HepG2 (cell line): ENCODE data around the gene KLHDC8B. TPM values are rescaled to one million over a fixed set of nuclear protein-coding genes. Genes with fewer than 3 reads are reported as not detected.

Experiments
- BRCA1 ChIP-seq: sonication (generic); formaldehyde crosslinking; IDR thresholded peaks from 2 replicates; pipeline ENCODE4 v1.4.0; 2020; ENCODE audit warnings: missing genetic modification reagents
- CEBPB ChIP-seq: IDR thresholded peaks from 2 replicates; pipeline ENCODE4 v1.6.1; 2011; ENCODE audit warnings: low read depth, low read length, improper control_type of control experiment, borderline replicate concordance
- CEBPG ChIP-seq: IDR thresholded peaks from 2 replicates; pipeline ENCODE4 v1.6.1; 2016
- CERS6 ChIP-seq: sonication (generic); formaldehyde crosslinking; IDR thresholded peaks from 2 replicates; pipeline ENCODE4 v1.5.0; 2020; ENCODE audit warnings: missing genetic modification reagents
- DNMT3B ChIP-seq: conservative IDR thresholded peaks from 2 replicates; pipeline ENCODE4 v1.6.1; 2016; ENCODE audit warnings: missing biosample characterization, control low read depth
- DZIP1 ChIP-seq: sonication (generic); formaldehyde crosslinking; IDR thresholded peaks from 2 replicates; pipeline ENCODE4 v1.5.0; 2020; ENCODE audit warnings: mild to moderate bottlenecking, missing genetic modification reagents
- FOSL2 ChIP-seq: sonication (generic); formaldehyde crosslinking; IDR thresholded peaks from 2 replicates; pipeline ENCODE4 v1.4.0; 2020; ENCODE audit warnings: missing genetic modification reagents
- ISL2 ChIP-seq: sonication (generic); formaldehyde crosslinking; IDR thresholded peaks from 2 replicates; pipeline ENCODE4 v1.5.0; 2020; ENCODE audit warnings: missing genetic modification reagents
- MAX ChIP-seq: IDR thresholded peaks from 2 replicates; pipeline ENCODE4 v1.6.1; 2012; ENCODE audit warnings: inconsistent platforms
- MXD3 ChIP-seq: IDR thresholded peaks from 2 replicates; pipeline ENCODE4 v1.6.1; 2016; ENCODE audit warnings: mild to moderate bottlenecking, missing biosample characterization, missing genetic modification reagents
- NCOA2 ChIP-seq: sonication (generic); formaldehyde crosslinking; IDR thresholded peaks from 2 replicates; pipeline ENCODE4 v1.8.0; 2022; ENCODE audit warnings: inconsistent platforms
- NR2F1 ChIP-seq, 2 experiments: fragments of 450-650 bp in 1 of 2; formaldehyde crosslinking in 1 of 2; IDR thresholded peaks; 2 replicates each; pipeline versions ENCODE4 v1.5.0 to v1.6.1; 2016 to 2020; ENCODE audit warnings: mild to moderate bottlenecking in 1 of 2, missing compliant biosample characterization in 1 of 2, missing genetic modification reagents in 1 of 2, moderate library complexity in 1 of 2
- PHF5A ChIP-seq: IDR thresholded peaks from one replicate; pipeline ENCODE4 v1.6.1; 2018; ENCODE audit warnings: low read depth, missing genetic modification reagents; ENCODE audit not compliant: unreplicated experiment
- PHF8 ChIP-seq: sonication (generic); formaldehyde crosslinking; IDR thresholded peaks from 2 replicates; pipeline ENCODE4 v1.5.0; 2020; ENCODE audit warnings: missing genetic modification reagents
- SOX5 ChIP-seq: IDR thresholded peaks from 2 replicates; pipeline ENCODE4 v1.6.1; 2016; ENCODE audit warnings: borderline replicate concordance
- ZBTB26 ChIP-seq: IDR thresholded peaks from 2 replicates; pipeline ENCODE4 v1.6.1; 2016; ENCODE audit warnings: missing compliant biosample characterization, missing genetic modification reagents, borderline replicate concordance
- ZMYM3 ChIP-seq: sonication (generic); formaldehyde crosslinking; IDR thresholded peaks from 2 replicates; pipeline ENCODE4 v1.5.1; 2020; ENCODE audit warnings: mild to moderate bottlenecking, missing genetic modification reagents
- ZNF296 ChIP-seq: sonication (generic); formaldehyde crosslinking; conservative IDR thresholded peaks from 2 replicates; pipeline ENCODE4 v1.5.0; 2020; ENCODE audit warnings: mild to moderate bottlenecking, missing genetic modification reagents
- ZUFSP ChIP-seq: sonication (generic); formaldehyde crosslinking; IDR thresholded peaks from 2 replicates; pipeline ENCODE4 v1.9.0; 2021; ENCODE audit warnings: missing genetic modification reagents, mild to moderate bottlenecking, borderline replicate concordance
- polyA plus RNA-seq, 8 experiments: library from polyadenylated mRNA; depleted of rRNA in 3 of 8; stranded (reverse) in 7 of 8; unstranded in 1 of 8; fragments of >200 nt; fragmentation: Illumina TruSeq in 4 of 8; extraction: Trizol in 4 of 8; gene quantifications; 2 replicates each; pipeline versions ENCODE4 v1.2.1 to v1.2.3, GENCODE V29; 2011 to 2016; ENCODE audit warnings: low read depth in 4 of 8, missing spikeins in 1 of 8, mixed read lengths in 1 of 8; ENCODE audit not compliant: insufficient read depth in 1 of 8
- total RNA-seq, 5 experiments: library from RNA; depleted of rRNA; stranded (reverse); fragments of >200 nt; fragmentation: Illumina TruSeq; extraction: Trizol; gene quantifications; 2 replicates each; pipeline ENCODE4 v1.2.3, GENCODE V29; 2016; ENCODE audit warnings: low read depth in 1 of 5
- TF ChIP-seq, protein P1 (sequence below): sonication (generic); formaldehyde crosslinking; IDR thresholded peaks from 2 replicates; pipeline ENCODE4 v1.8.0; 2023; ENCODE audit warnings: mild to moderate bottlenecking, missing genetic modification reagents
- TF ChIP-seq, protein P2 (sequence below): sonication (generic); formaldehyde crosslinking; IDR thresholded peaks from 2 replicates; pipeline ENCODE4 v1.5.0; 2020; ENCODE audit warnings: mild to moderate bottlenecking, missing genetic modification reagents

Gene KLHDC8B
- total and polyA plus RNA-seq, 2 of the 13 experiments (the other 11 are each of a cell fraction or from before 2014, with no cell fraction given), result 17.2 to 17.8 TPM

DNA sequence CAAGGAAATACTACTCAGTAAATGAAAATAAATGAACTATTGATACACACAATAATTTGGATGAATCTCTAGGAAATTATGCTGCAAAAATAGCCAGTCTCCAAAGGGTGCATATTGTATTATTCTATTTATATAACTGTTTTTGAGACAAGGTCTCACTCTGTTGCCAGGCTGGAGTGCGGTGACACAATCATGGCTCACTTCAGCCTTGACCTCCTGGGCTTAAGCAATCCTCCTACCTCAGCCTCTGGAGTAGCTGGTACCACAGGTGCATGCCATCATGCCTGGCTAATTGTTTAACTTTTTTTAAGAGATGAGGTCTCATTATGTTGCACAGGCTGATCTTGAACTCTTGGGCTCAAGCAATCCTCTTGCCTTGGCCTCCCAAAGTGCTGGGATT, 12.5 kb downstream of the KLHDC8B start (continued):
- no peak for TF ChIP-seq DZIP1
- TF ChIP-seq ZBTB26 (CRISPR knock-in tag), result no peak
- TF ChIP-seq MAX, result no peak
- no peak for TF ChIP-seq ZNF296 (CRISPR knock-in tag)
- TF ChIP-seq, protein P1, sequence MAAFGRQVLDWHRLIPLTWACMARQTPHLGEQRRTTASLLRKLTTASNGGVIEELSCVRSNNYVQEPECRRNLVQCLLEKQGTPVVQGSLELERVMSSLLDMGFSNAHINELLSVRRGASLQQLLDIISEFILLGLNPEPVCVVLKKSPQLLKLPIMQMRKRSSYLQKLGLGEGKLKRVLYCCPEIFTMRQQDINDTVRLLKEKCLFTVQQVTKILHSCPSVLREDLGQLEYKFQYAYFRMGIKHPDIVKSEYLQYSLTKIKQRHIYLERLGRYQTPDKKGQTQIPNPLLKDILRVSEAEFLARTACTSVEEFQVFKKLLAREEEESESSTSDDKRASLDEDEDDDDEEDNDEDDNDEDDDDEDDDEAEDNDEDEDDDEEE (CRISPR knock-in tag), result no peak
- peak; percentile 90 to 91 for TF ChIP-seq NR2F1 (CRISPR knock-in tag; IDR thresholded peaks at IDR 0.05)
- no peak for TF ChIP-seq PHF8 (CRISPR knock-in tag)
- TF ChIP-seq BRCA1 (CRISPR knock-in tag), result no peak
- peak; percentile 19; the same call in 1 of the 2 replicates for TF ChIP-seq ZMYM3 (CRISPR knock-in tag)
- TF ChIP-seq FOSL2 (CRISPR knock-in tag), result peak; percentile 76
- no peak for TF ChIP-seq PHF5A (CRISPR knock-in tag)
- no peak for TF ChIP-seq MXD3 (CRISPR knock-in tag)
- no peak for TF ChIP-seq ZUFSP (CRISPR knock-in tag)
- TF ChIP-seq CERS6 (CRISPR knock-in tag), result no peak
- no peak for TF ChIP-seq DNMT3B
- peak; percentile 65 for TF ChIP-seq NCOA2 (CRISPR knock-in tag)
- peak; percentile 37; the same call in 1 of the 2 replicates for TF ChIP-seq SOX5 (CRISPR knock-in tag)
- TF ChIP-seq ISL2 (CRISPR knock-in tag), result no peak
- TF ChIP-seq, protein P2, sequence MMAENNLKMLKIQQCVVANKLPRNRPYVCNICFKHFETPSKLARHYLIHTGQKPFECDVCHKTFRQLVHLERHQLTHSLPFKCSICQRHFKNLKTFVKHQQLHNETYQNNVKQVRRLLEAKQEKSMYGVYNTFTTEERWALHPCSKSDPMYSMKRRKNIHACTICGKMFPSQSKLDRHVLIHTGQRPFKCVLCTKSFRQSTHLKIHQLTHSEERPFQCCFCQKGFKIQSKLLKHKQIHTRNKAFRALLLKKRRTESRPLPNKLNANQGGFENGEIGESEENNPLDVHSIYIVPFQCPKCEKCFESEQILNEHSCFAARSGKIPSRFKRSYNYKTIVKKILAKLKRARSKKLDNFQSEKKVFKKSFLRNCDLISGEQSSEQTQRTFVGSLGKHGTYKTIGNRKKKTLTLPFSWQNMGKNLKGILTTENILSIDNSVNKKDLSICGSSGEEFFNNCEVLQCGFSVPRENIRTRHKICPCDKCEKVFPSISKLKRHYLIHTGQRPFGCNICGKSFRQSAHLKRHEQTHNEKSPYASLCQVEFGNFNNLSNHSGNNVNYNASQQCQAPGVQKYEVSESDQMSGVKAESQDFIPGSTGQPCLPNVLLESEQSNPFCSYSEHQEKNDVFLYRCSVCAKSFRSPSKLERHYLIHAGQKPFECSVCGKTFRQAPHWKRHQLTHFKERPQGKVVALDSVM, result peak; percentile 92
- TF ChIP-seq CEBPB, result peak; percentile 93
- TF ChIP-seq CEBPG, result peak; percentile 92
